CD1c-positive myeloid dendritic cell (primary cell): Measurements from ENCODE around the gene ALDH1L2.

Experiments
- DNase-seq: peaks from one replicate; pipeline ENCODE4 v3.0.0-alpha.2; 2016; ENCODE audit errors: extremely low spot score

ALDH1L2 gene

GRCh38 chr12:105033851-105034250 is 50.4 kb downstream of the ALDH1L2 start:
- no peak for DNase-seq

- DNase-seq: no peak
Observed at GRCh38 chr12:105032703-105033357, 51.4 kb downstream of the ALDH1L2 start.

GRCh38 chr12:105030820-105031807 is 53.1 kb downstream of the ALDH1L2 start:
- peak; percentile 16 for DNase-seq

GRCh38 chr12:105026411-105026810 is 57.8 kb downstream of the ALDH1L2 start:
- DNase-seq: no peak

- no peak for DNase-seq
Observed at GRCh38 chr12:105025890-105026289, 58.4 kb downstream of the ALDH1L2 start.

- no peak for DNase-seq
Observed at GRCh38 chr12:105024928-105025327, 59.3 kb downstream of the ALDH1L2 start.

GRCh38 chr12:105020241-105020962 is 63.9 kb downstream of the ALDH1L2 start:
- DNase-seq: no peak

GRCh38 chr12:105018776-105019175 is 65.5 kb downstream of the ALDH1L2 start:
- DNase-seq: no peak

GRCh38 chr12:105018012-105018411 is 66.2 kb downstream of the ALDH1L2 start:
- no peak for DNase-seq

GRCh38 chr12:105015543-105015942 is 68.7 kb downstream of the ALDH1L2 start:
- DNase-seq: no peak

- no peak for DNase-seq
Observed at GRCh38 chr12:105014603-105015002, 69.7 kb downstream of the ALDH1L2 start.

GRCh38 chr12:105013892-105014291 is 70.4 kb downstream of the ALDH1L2 start:
- no peak for DNase-seq

GRCh38 chr12:105001476-105001875 is 82.8 kb downstream of the ALDH1L2 start:
- DNase-seq: no peak

- no peak for DNase-seq
Observed at GRCh38 chr12:104999347-104999685, 84.9 kb downstream of the ALDH1L2 start.

- DNase-seq: no peak
Observed at GRCh38 chr12:104998423-104999346, 85.6 kb downstream of the ALDH1L2 start.

- DNase-seq: peak; percentile 60
Observed at GRCh38 chr12:104997541-104997940, 86.7 kb downstream of the ALDH1L2 start.

- peak; percentile 61 for DNase-seq
Observed at GRCh38 chr12:104994336-104994735, 89.9 kb downstream of the ALDH1L2 start.

GRCh38 chr12:104991565-104992128 is 92.6 kb downstream of the ALDH1L2 start:
- no peak for DNase-seq

- DNase-seq: no peak
Observed at GRCh38 chr12:104990950-104991349, 93.3 kb downstream of the ALDH1L2 start.

GRCh38 chr12:104986022-104986941 is 98.0 kb downstream of the ALDH1L2 start, which contains the start of gene NOPCHAP1:
NOPCHAP1 (plus strand) TSS chr12:104986316; CDS start chr12:104986353, 37 bp downstream.
- DNase-seq: peak; percentile 93
